ENCODE measurements around the gene P4HB. TPM values are rescaled to one million over a fixed set of nuclear protein-coding genes. Genes with fewer than 3 reads are reported as not detected.
A peak's percentile ranks its signal among the peaks of the same experiment; 100 is the strongest.

P4HB gene
- total RNA-seq, 2 experiments from 2014 or later, result 388 to 577 TPM

- Histone ChIP-seq H3K36me3 (ENCODE audit: insufficient read depth, low read length) (peaks cover 37% of the 10 kb centered on the region; the same call in 1 of the 2 replicates), H4K20me1 (ENCODE audit: insufficient read depth, low read length) (no peaks in the 10 kb centered on the region; the same call in 1 of the 2 replicates), H3K9me2 (ENCODE audit: insufficient read depth, low read length) (no peaks in the 10 kb centered on the region), H2AFZ (ENCODE audit: low read length) (no peak overlapping the region), H3K4me3 (ENCODE audit: low read depth, low read length, poor library complexity, severe bottlenecking) (no peak overlapping the region), H3K4me2 (ENCODE audit: low read length) (no peak overlapping the region), H3K79me2 (ENCODE audit: insufficient read depth, low read depth, low read length) (peaks cover 3% of the 10 kb centered on the region; the same call in 1 of the 2 replicates), H3K27ac (ENCODE audit: low read depth, low read length, poor library complexity, severe bottlenecking) (no peak overlapping the region), H3K9me3 (ENCODE audit: low read length) (no peaks in the 10 kb centered on the region), H3K4me1 (ENCODE audit: insufficient read depth, low read length, poor library complexity, severe bottlenecking) (peaks cover 7% of the 10 kb centered on the region)
- ChIA-PET CTCF (ENCODE audit: unreplicated experiment) (no interaction called here), POLR2A (no interaction called here)
- no TSS peak for BruUV-seq (replicated peaks)
- TF ChIP-seq CTCF (conservative IDR thresholded peaks at IDR 0.05; ENCODE audit: low read length) (no peak), EZH2phosphoT487 (IDR thresholded peaks at IDR 0.05; ENCODE audit: borderline replicate concordance, low read depth, low read length) (no peak)
- no peak for DNase-seq (ENCODE audit: low spot score)
- intact Hi-C loops (cut with micrococcal nuclease; ENCODE audit: unreplicated experiment), result no loop called here
Measured at GRCh38 chr17:81905424-81905875, 45.1 kb upstream of the P4HB start.

GRCh38 chr17:81904600-81905423 lies 44.5 kb upstream of the P4HB start:
- Histone ChIP-seq H3K9me2 (ENCODE audit: insufficient read depth, low read length) (no peaks in the 10 kb centered on the region), H3K4me3 (ENCODE audit: low read depth, low read length, poor library complexity, severe bottlenecking) (no peak overlapping the region), H3K79me2 (ENCODE audit: insufficient read depth, low read depth, low read length) (no peaks in the 10 kb centered on the region), H3K36me3 (ENCODE audit: insufficient read depth, low read length) (peaks cover 43% of the 10 kb centered on the region; the same call in 1 of the 2 replicates), H3K4me2 (ENCODE audit: low read length) (no peak overlapping the region), H3K27ac (ENCODE audit: low read depth, low read length, poor library complexity, severe bottlenecking) (no peak overlapping the region), H4K20me1 (ENCODE audit: insufficient read depth, low read length) (no peaks in the 10 kb centered on the region; the same call in 1 of the 2 replicates), H3K9me3 (ENCODE audit: low read length) (no peaks in the 10 kb centered on the region), H3K4me1 (ENCODE audit: insufficient read depth, low read length, poor library complexity, severe bottlenecking) (peaks cover under 1% of the 10 kb centered on the region), H2AFZ (ENCODE audit: low read length) (no peak overlapping the region)
- DNase-seq (ENCODE audit: low spot score), result no peak
- BruUV-seq (replicated peaks), result TSS peak; percentile 58
- TF ChIP-seq EZH2phosphoT487 (IDR thresholded peaks at IDR 0.05; ENCODE audit: borderline replicate concordance, low read depth, low read length) (no peak), CTCF (conservative IDR thresholded peaks at IDR 0.05; ENCODE audit: low read length) (no peak)
- ChIA-PET POLR2A (no interaction called here), CTCF (ENCODE audit: unreplicated experiment) (no interaction called here)
- intact Hi-C loops (cut with micrococcal nuclease; ENCODE audit: unreplicated experiment), result no loop called here

All from OCI-LY7 (cell line).